WTC11 (cell line): ENCODE measurements around the gene DISP3. TPM values are rescaled to one million over a fixed set of nuclear protein-coding genes. Genes with fewer than 3 reads are reported as not detected.

Source experiments
- ATAC-seq: fragments of 200-7000 bp; cut with Tn5 transposase; 2 replicates; pipeline ENCODE4 v1.10.0; 2021; ENCODE audit warnings: mild to moderate bottlenecking, moderate library complexity
- CTCF ChIA-PET: fragments of 300-600 bp; sonication (Branson Sonifier 250); formaldehyde crosslinking; loops from one replicate; lab custom pipeline; 2021; ENCODE audit warnings: antibody characterized with exemption; lab: Charles Lee
- POLR2A ChIA-PET: fragments of 350-600 bp; sonication (Branson Sonifier 250); formaldehyde crosslinking; loops from one replicate; lab custom pipeline; 2021; ENCODE audit warnings: antibody characterized with exemption; lab: Charles Lee
- DNase-seq: peaks from one replicate; pipeline ENCODE4 v3.0.0; 2021; ENCODE audit warnings: low spot score
- H3K27ac Mint-ChIP-seq: 2 replicates; pipeline ENCODE4 v1.8.0; 2021; ENCODE audit warnings: mixed read lengths
- H3K27me3 Mint-ChIP-seq: 2 replicates; pipeline ENCODE4 v1.8.0; 2021; ENCODE audit warnings: low read depth, mild to moderate bottlenecking, moderate library complexity, mixed read lengths
- H3K36me3 Mint-ChIP-seq: 2 replicates; pipeline ENCODE4 v1.8.0; 2021; ENCODE audit warnings: mixed read lengths
- H3K4me1 Mint-ChIP-seq: 2 replicates; pipeline ENCODE4 v1.8.0; 2022; ENCODE audit warnings: mixed read lengths
- H3K4me3 Mint-ChIP-seq: 2 replicates; pipeline ENCODE4 v1.8.0; 2021; ENCODE audit warnings: mild to moderate bottlenecking, moderate library complexity, mixed read lengths
- H3K9me3 Mint-ChIP-seq: 2 replicates; pipeline ENCODE4 v1.8.0; 2021; ENCODE audit warnings: mixed read lengths
- ARID4B ChIP-seq: sonication (generic); formaldehyde crosslinking; IDR thresholded peaks from 2 replicates; pipeline ENCODE4 v1.8.0; 2023; ENCODE audit warnings: missing genetic modification reagents, mild to moderate bottlenecking, borderline replicate concordance
- CBFB ChIP-seq: sonication (generic); formaldehyde crosslinking; IDR thresholded peaks from 2 replicates; pipeline ENCODE4 v1.8.1; 2022; ENCODE audit warnings: mild to moderate bottlenecking, low read depth, missing genetic modification reagents
- CDX4 ChIP-seq: fragments of 250-450 bp; sonication (Bioruptor Pico); IDR thresholded peaks from 2 replicates; pipeline ENCODE4 v1.9.0; 2021; ENCODE audit warnings: moderate library complexity, mild to moderate bottlenecking, inconsistent platforms, borderline replicate concordance
- CREB1 ChIP-seq: sonication (generic); formaldehyde crosslinking; IDR thresholded peaks from 2 replicates; pipeline ENCODE4 v1.8.0; 2023; ENCODE audit warnings: mild to moderate bottlenecking, missing genetic modification reagents
- EMX1 ChIP-seq: fragments of 250-450 bp; sonication (Bioruptor Pico); IDR thresholded peaks from 2 replicates; pipeline ENCODE4 v1.8.0; 2021; ENCODE audit warnings: mild to moderate bottlenecking
- GRHL2 ChIP-seq: fragments of 250-450 bp; sonication (Bioruptor Pico); IDR thresholded peaks from 2 replicates; pipeline ENCODE4 v1.8.0; 2022; ENCODE audit warnings: mild to moderate bottlenecking, moderate library complexity; ENCODE audit not compliant: insufficient replicate concordance, severe bottlenecking
- MYBL2 ChIP-seq: sonication (generic); formaldehyde crosslinking; IDR thresholded peaks from 2 replicates; pipeline ENCODE4 v1.8.1; 2023; ENCODE audit warnings: mild to moderate bottlenecking, moderate library complexity, missing genetic modification reagents
- NFE2L1 ChIP-seq: sonication (generic); formaldehyde crosslinking; IDR thresholded peaks from 2 replicates; pipeline ENCODE4 v1.8.1; 2023; ENCODE audit warnings: missing genetic modification reagents
- NR3C1 ChIP-seq: sonication (generic); formaldehyde crosslinking; conservative IDR thresholded peaks from 2 replicates; pipeline ENCODE4 v1.8.1; 2023; ENCODE audit warnings: low read depth, mild to moderate bottlenecking, missing genetic modification reagents
- PREB ChIP-seq: sonication (generic); formaldehyde crosslinking; IDR thresholded peaks from 2 replicates; pipeline ENCODE4 v1.8.1; 2022; ENCODE audit warnings: mild to moderate bottlenecking, missing genetic modification reagents, moderate library complexity, borderline replicate concordance
- RORB ChIP-seq: fragments of 250-450 bp; sonication (Bioruptor Pico); IDR thresholded peaks from 2 replicates; pipeline ENCODE4 v1.9.0; 2021; ENCODE audit warnings: mild to moderate bottlenecking
- SMAD3 ChIP-seq: sonication (generic); formaldehyde crosslinking; IDR thresholded peaks from 2 replicates; pipeline ENCODE4 v1.8.0; 2022; ENCODE audit warnings: missing genetic modification reagents, mild to moderate bottlenecking, borderline replicate concordance
- TEAD4 ChIP-seq: sonication (generic); formaldehyde crosslinking; IDR thresholded peaks from 2 replicates; pipeline ENCODE4 v1.8.0; 2022; ENCODE audit warnings: mild to moderate bottlenecking, missing genetic modification reagents
- USF2 ChIP-seq: sonication (generic); formaldehyde crosslinking; IDR thresholded peaks from 2 replicates; pipeline ENCODE4 v1.8.1; 2023; ENCODE audit warnings: mild to moderate bottlenecking, missing genetic modification reagents, moderate library complexity
- ZBTB43 ChIP-seq: sonication (generic); formaldehyde crosslinking; IDR thresholded peaks from 2 replicates; pipeline ENCODE4 v1.8.1; 2023; ENCODE audit warnings: mild to moderate bottlenecking, missing genetic modification reagents
- ZNF138 ChIP-seq: sonication (generic); formaldehyde crosslinking; conservative IDR thresholded peaks from 2 replicates; pipeline ENCODE4 v1.8.1; 2022; ENCODE audit warnings: mild to moderate bottlenecking, moderate library complexity, missing genetic modification reagents
- total RNA-seq: library from RNA; stranded (reverse); gene quantifications from 3 replicates; pipeline ENCODE4 v1.2.3, GENCODE V29; 2021

Gene DISP3
- total RNA-seq, 1 experiment from 2014 or later: 6.0 TPM

- no peak for TF ChIP-seq PREB (CRISPR knock-in tag)
- TF ChIP-seq RORB: no peak
- TF ChIP-seq CBFB (CRISPR knock-in tag): no peak
Observed at GRCh38 chr1:11528611-11529261, 49.8 kb downstream of the DISP3 start (continued).

GRCh38 chr1:11529330-11529729, 50.4 kb downstream of the DISP3 start:
- H3K9me3 Mint-ChIP-seq: no peaks in the 10 kb centered on the region
- H3K36me3 Mint-ChIP-seq: no peaks in the 10 kb centered on the region
- no peaks in the 10 kb centered on the region for H3K27me3 Mint-ChIP-seq
- peaks cover 2% of the 10 kb centered on the region; the same call in 1 of the 2 replicates for H3K4me1 Mint-ChIP-seq
- POLR2A ChIA-PET: no interaction called here
- no peak overlapping the region for H3K4me3 Mint-ChIP-seq
- TF ChIP-seq EMX1 (CRISPR knock-in tag) (no peak), SMAD3 (CRISPR knock-in tag) (no peak)
- TF ChIP-seq, all 79 proteins: peak for 0
- no peak overlapping the region for H3K27ac Mint-ChIP-seq
- ATAC-seq (no peak), DNase-seq (peak; percentile 7)
- CTCF ChIA-PET: interaction anchor here (0.6 to 2.1 kb wide), 3 partner anchors 43 to 182 kb away, joined by 3 to 5 read pairs (median 4); no protein-coding TSS in a partner anchor

- POLR2A ChIA-PET: no interaction called here
- Mint-ChIP-seq H3K9me3 (no peaks in the 10 kb centered on the region), H3K4me1 (peaks cover 2% of the 10 kb centered on the region; the same call in 1 of the 2 replicates), H3K27ac (no peak overlapping the region), H3K27me3 (no peaks in the 10 kb centered on the region), H3K36me3 (no peaks in the 10 kb centered on the region), H3K4me3 (no peak overlapping the region)
- CTCF ChIA-PET: interaction anchor here (0.8 to 2.1 kb wide), 2 partner anchors 42 to 181 kb away, joined by 4 to 5 read pairs; no protein-coding TSS in a partner anchor
- TF ChIP-seq NFE2L1 (CRISPR knock-in tag) (no peak), USF2 (no peak), ZBTB43 (CRISPR knock-in tag) (no peak), CREB1 (no peak), MYBL2 (CRISPR knock-in tag) (no peak), EMX1 (CRISPR knock-in tag) (no peak), GRHL2 (no peak), ZNF138 (CRISPR knock-in tag) (no peak), CDX4 (CRISPR knock-in tag) (no peak), RORB (no peak), NR3C1 (no peak), ARID4B (no peak), TEAD4 (no peak)
- ATAC-seq (no peak), DNase-seq (peak; percentile 12)
Observed at GRCh38 chr1:11529763-11530730, 51.1 kb downstream of the DISP3 start.
